NCI-H460 (cell line): ENCODE data around the gene EIF4E. TPM values are rescaled to one million over a fixed set of nuclear protein-coding genes. Genes with fewer than 3 reads are reported as not detected.
"Not testable (repeated sequence)": the region's sequence is repeated elsewhere in the genome, so short reads cannot be mapped to it uniquely, and the experiment has no call there.

Experiments
- DNase-seq: peaks from one replicate; pipeline ENCODE4 v3.0.0-alpha.2; 2016; ENCODE audit warnings: low read depth; ENCODE audit errors: extremely low read depth
- total RNA-seq: library from RNA; depleted of rRNA; stranded (reverse); fragments of >200 nt; shearing (Covaris generic); gene quantifications from 2 replicates; pipeline ENCODE4 v1.2.3, GENCODE V29; 2014

The EIF4E gene
- total RNA-seq, 1 experiment from 2014 or later, result 145 TPM

DNA sequence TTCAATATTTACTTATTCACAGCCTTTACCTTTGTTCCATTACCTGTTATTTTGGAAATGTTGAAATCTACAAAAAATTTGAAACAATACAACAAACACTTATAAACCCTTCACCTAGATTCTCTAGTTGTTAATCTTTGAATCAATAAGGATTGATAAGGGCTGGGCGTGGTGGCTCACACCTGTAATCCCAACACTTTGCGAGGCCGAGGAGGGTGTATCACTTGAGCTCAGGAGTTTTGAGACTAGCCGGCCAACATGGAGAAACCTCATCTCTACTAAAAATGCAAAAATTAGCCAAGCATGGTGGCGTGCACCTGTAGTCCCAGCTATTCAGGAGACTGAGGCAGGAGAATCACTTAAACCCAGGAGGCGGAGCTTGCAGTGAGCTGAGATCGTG is 5.9 kb upstream of the EIF4E start:
- not testable (repeated sequence) for DNase-seq

DNA sequence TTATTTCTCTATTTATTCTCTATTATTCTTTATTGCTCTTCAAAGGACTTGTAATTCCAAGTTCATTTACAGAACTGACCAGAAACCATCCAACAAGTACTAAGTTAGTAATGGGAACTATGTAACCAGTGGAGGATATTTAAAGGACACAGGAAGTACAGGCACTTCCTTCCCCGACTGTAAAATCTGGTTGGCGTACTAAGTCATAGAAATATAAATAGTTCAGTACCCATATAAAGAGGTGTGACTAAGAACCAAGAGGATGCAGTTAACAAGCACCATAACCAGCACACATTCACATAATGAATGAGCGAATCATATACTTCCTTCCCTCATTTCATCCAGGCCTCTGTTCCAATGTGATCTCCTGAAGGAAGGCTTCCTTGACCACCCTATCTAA is 3.6 kb upstream of the EIF4E start:
- no peak for DNase-seq

- no peak for DNase-seq
Measured at GRCh38 chr4:98930311-98930865, 1.5 kb upstream of the EIF4E start.

DNA sequence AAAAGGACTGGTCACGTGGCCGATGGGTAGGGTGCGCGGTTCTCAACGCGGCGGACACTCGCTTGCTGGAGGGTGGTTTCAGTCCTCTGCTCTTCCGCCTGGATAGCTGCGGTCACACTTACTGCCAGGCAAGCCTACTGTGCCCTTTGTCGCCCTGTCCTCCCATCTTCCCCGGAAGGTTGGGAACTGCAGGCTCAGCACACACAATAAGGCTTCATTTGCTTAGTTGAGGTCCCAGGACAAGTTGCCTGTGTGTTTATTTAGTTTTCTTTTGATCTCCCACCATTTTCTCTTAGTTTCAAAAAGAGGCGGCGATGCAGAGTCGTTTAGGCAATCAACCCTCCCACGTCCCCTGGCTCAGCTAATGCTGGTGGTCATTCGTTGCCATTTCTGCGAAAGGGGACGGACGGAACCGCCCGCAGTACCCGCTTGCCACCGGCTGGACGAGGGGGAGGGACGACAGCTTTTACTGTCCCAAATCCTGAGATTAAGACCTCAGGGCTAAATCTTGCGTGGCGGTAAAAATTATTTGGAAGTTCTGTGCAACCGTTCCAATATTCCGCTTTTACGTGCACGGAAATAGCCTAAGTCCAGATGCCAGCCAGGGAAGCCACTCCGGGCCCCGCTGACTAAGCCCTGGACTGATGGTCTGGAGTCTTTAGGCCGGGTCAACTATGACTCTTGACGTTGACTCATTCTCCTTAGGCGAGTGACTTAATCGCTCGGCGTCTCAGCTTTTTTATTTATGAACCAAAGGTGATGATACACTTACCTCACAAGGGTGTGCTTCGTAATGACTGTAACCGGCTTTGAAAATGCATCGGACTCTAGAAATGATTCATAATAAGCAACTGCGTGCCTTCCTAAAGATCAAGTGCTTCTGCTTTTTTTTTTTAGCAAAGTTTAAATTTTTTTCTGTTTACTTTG is 671 bp upstream of the EIF4E start:
- DNase-seq, result peak; percentile 81

DNA sequence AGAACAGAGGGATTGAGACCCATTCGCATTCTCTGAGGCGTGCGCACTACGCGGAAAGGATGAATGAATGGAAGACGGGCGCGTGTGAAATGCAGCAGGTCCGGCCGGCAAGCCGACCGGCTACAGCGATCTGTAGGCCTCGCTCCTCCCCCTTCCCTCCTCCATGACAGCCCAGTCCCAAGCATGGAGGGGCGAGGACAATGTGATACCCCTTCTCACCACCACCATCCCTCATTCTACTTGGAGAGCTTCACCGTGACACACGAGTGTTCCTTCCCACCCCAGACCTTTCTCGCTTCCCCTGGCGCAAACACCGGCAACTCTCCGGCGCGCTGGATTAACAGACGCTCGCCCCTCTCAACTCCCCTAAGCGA is 815 bp downstream of the EIF4E start:
- DNase-seq, result peak; percentile 61

DNA sequence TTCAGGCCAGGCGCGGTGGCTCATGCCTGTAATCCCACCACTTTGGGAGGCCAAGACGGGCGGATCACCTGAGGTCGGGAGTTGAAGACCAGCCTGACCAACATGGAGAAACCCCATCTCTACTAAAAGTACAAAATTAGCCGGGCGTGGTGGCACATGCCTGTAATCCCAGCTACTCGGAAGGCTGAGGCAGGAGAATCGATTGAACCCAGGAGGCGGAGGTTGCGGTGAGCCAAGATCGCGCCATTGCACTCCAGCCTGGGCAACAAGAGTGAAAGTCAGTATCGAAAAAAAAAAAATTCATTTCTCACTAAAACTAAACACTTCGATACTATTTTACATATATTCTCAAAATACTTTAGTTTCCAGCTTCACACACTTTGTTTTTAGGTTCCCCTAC is 2.7 kb downstream of the EIF4E start:
- not testable (repeated sequence) for DNase-seq

DNA sequence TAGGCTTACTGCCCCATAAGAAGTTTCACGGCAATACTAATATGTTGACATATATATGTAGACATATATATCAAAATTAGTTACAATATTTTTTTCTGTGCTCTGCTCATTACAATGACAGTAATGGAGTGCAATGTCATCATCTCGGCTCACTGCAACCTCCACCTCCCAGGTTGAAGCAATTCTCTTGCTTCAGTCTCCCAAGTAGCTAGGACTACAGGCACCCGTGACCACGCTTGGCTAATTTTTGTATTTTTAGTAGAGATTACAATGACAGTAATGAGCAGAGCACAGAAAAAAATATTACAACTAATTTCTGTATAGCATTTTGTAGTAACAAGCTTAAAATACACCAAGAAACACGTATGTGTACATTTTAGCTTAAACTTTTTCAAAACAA is 7.6 kb downstream of the EIF4E start:
- no peak for DNase-seq

DNA sequence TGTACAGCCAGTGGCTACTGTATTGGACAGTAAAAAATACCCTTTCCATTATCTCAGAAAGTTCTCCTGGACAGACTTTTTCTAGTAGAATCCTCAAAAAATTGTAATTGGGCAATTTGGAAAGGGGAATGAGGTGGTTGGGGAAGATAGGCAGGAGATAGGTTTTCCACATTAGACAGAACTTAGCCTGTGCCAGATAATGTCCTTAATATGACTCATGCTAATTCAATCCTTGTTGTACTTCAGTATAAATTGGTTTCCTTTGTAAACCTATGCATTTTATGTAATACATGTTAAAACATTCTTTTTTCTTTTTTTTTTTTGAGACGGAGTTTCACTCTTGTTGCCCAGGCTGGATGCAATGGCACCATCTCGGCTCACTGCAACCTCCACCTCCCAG is 8.9 kb downstream of the EIF4E start:
- no peak for DNase-seq

- not testable (repeated sequence) for DNase-seq
Measured at GRCh38 chr4:98910728-98911127, 18.2 kb downstream of the EIF4E start.

GRCh38 chr4:98909646-98910401 is 19.1 kb downstream of the EIF4E start:
- DNase-seq, result no peak

DNA sequence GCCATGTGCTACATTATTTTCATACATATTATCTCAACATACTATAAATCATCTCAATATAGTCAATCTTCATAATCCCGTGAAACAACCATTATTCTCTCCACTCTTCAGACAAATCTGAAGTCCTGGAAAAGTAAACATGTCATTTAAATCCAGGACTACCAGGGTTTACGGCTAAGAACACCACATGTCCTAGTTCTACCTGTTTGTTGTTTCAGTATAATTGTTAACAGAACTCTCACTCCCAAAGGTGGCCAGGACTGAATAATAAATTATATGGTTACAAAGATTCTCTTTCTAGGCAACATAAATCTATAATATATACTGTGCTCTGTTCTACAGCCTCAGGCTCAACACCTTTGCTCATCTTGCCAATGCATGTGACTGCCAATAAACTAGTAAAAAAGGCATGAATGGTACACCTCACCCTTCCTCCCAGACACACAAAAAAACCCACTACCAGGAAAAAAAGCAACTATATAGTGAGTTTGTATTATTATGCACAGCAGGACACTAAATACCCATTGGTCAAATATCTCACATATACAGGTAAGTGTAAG is 20.1 kb downstream of the EIF4E start:
- DNase-seq, result no peak

DNA sequence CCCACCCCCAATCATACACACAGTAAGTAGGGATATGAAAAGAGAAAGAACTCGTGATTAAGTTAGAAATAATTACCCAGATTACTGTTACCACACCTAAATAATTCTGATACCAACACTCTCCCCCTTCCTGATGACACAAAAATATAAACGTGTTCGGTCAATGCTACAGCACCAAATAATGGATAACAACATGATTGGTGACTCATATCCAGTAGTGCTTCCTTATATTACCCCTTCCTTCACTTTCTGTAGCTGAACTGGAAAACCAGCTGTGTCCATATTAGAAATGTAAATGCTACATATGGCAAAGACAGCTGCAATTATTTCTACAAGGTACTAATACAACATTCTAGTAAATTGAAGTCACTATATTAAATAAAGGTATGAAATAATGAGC is 20.8 kb downstream of the EIF4E start:
- no peak for DNase-seq

DNA sequence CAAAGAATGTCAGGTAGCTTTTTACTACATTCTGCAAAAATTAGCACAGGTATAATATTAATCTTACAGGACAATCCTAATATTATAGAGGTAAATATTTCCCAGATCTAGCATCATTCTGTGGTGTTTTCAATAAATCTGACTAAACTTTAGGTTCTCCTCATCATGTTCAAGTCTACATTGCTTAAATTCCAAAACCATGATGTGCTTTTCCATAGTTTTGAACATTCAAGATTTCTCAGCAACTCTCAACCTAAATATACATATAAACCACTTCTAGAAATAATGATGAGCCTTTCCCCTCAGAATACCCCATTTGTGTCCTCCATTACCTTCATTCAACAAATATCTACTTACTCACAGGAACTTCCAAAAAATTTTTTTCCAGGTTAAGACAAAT is 23.1 kb downstream of the EIF4E start:
- DNase-seq, result no peak

GRCh38 chr4:98905297-98905696 is 23.6 kb downstream of the EIF4E start:
- no peak for DNase-seq

GRCh38 chr4:98903963-98904362 is 25.0 kb downstream of the EIF4E start:
- no peak for DNase-seq

DNA sequence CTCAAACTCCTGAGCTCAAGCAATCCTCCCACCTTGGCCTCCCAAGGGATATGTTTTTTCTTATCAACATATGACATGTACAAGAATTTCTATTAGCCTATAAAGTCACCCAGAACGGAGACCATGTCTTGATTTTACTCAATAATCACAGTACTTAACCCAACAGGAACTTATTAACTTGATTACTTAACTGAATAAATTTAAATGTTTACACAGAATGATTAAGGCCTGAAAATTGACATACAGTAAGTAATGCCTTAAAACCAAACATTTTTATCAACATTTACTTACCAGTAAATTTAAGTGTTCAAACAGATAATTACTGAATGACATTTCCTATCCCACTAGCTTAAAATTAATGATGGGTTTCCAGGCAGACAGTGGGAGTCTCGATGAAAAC is 25.4 kb downstream of the EIF4E start:
- no peak for DNase-seq

GRCh38 chr4:98899277-98899676 is 29.7 kb downstream of the EIF4E start:
- no peak for DNase-seq

- DNase-seq, result no peak
Measured at GRCh38 chr4:98891478-98892337, 37.2 kb downstream of the EIF4E start.

- no peak for DNase-seq
Measured at GRCh38 chr4:98890702-98891455, 38.1 kb downstream of the EIF4E start.

- no peak for DNase-seq
Measured at GRCh38 chr4:98887145-98887544, 41.8 kb downstream of the EIF4E start.
